GDM1 (cell line): ENCODE results near the gene DYSF.

Experiments used
- DNase-seq: peaks from one replicate; lab custom pipeline; 2025; lab: John Stamatoyannopoulos, UW

DYSF gene

DNA sequence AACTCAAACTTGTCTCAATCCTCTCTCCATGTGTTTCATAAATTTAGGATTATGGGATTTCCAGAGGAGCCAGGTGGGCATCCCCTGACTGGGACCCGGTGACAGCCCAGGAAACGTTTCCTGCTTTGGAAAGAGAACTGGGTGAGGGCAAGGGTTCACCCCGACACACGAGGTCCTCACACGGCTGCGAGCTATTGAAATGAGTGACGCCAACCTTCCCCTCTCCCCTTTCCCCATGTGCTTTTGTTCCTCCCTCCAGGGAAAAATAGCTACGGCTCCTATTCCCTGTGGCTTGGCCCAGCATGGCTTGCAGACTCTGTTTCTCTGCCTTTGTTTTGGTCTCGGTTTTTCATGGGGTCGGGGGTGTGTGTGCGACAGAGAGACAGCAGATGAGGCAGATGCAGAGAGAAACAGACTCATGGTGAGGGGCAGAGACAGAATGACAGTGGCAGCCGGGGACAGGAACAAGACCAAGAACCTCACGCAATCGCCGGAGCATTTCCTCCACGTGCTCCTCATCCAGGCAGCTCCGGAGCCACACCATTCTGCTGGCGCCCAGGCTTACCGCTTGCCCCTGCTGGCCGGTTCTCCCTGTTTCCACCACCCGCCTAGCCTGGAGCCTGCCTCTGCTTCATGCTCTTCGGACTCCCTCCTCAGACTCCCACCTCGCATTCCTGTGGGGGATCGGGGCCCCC is 238.5 kb downstream of the DYSF start:
- no peak for DNase-seq

DNA sequence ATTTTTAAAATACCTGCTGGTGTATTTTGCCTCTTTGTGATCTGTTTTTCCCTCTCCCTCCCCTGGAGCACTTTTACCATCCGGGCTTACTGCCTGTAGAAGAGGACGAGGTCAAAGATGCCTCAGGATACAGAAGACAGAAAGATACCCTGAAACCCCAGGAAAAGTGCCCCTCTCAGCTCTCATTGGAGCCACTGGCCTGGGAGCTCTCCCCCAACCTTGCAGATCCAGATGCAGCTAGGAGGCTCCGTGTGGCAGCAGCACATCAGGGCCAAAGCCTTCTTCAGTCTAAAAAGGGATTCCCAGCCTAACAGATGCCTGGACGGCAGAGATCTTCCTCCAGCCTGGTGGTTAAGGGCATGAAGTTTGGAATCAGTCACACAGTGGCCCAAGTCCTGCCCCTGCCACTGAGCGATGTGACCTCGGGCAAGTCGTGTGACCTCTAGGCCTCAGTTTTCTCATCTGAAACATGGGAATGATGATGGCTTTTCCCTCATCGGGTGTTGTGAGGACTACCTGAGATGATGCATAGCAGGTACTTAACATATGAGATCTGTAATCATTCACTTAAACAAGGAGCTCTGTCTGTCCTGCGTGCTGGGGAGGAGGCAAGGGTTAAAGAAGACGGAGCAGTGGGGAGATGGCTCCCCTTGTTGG is 239.4 kb downstream of the DYSF start:
- no peak for DNase-seq

DNA sequence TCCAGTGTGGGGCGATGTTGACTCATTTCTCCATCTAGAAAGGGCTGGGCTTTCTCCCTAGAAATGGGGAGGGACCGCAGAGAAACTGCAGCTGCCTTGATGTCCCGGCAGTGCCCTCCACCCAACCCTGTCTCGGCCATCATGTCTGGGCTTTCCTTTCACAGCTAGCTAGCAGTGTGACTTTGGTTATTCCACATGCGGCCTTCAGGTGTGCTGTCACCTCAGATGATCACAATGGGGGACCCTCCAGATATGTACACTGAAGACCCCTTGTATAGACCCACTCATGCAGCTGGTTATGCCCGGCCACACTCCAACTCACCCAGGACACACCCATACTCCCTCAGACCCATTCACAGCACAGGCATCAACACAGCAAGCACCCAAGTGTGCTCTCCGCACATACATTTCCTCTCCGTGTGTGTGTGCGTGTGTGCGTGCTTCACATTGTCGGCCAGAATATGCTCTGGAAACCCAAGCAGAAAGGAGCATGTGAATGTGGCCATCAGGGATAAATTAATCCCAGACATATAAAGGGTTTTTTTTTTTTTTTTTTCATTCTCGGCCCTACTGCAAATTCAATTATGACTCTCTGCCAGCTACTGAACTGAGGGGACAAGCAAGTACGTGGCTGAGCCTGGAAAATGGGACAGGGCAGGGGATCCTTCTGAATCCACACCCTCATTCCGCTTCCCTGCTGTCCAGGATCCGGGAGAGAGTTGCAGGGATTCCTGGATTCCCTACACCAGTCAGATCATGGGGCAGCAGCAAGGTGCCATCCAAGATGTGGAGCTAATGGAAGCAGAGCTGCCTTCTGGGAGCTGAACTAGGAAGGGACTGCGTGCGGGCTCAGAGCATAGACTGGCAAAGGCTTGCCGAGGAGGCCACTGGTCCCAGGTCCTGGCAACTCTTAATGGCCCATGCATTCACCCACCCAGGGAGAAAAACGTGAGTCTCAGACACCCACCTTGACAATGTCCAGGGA is 240.2 kb downstream of the DYSF start:
- no peak for DNase-seq

DNA sequence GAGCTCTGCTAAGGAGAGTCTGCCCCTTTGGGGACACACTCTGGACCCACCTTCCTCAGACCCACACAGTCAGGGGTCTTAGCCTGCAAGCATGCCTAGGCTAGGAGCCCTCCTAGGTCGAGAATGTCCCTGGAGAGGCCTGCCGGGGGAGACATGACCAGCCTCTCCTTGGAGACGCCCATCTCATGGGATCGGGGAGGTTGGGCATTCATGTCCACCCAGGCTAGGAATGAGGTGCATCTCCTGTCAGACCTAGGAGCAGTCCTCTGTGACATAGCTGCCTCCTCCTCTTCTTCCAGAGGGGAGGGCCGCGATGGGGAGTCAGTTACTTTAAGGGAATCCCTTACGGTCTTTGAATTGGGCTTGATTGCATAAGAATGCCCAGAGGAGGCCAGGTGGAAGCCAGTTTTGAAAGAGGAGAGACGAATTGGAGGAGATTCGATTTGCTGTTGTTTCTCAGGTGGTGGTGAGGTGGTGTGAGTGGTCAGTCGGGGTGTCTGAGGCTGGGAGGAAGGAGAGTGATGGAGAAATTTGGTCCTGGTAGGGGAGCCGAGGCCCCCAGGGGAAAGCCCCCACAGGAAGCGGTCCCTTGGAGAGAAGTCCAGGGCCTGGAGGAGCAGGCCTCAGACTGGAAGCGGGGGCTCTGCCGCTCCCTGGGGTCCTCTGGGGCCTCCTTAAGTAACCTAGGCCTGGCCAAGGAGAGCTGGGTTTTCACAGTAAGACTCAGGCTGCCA is 241.3 kb downstream of the DYSF start:
- no peak for DNase-seq

DNA sequence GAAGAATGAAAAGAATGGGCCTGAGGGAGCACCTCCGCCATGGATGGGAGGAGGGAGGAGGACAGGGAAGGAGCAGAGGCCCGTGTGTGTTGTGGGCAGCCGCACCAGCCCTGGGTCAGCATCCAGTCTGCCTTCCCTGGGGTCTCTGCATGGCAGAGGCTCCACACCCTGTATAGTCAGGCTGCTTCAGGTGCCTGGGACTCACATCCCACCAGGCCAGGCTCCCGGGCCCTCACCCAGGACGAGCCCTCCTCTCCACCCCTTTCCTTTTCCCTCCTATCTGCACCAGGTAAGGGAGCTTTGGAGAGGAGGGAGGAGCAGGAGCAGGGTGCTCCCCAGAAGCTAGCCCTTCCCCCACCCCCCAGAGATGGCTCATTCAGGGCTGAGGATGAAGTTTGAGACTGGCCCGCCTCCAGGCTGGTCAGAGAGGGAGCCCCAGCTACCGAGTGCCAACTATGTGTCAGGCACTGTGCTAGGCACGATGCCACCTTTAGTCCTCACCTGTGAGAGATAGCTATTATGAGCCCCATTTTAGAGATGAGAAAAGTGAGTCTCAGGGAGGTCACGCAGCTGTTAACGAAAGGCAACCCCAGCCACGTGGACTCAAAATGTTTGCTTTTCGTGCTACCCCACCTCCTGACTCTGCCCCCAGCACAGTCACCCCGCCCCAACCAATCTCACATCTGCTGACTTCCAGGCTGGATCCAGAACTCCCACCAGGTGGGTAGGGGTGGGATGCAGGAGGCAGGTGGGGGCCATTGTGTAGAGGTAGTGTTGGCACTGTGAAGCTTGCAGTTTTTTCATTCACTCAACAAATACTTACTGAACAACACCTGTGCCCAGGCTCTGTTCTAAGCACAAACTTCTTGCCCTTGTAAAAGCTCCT is 242.1 kb downstream of the DYSF start:
- no peak for DNase-seq

DNA sequence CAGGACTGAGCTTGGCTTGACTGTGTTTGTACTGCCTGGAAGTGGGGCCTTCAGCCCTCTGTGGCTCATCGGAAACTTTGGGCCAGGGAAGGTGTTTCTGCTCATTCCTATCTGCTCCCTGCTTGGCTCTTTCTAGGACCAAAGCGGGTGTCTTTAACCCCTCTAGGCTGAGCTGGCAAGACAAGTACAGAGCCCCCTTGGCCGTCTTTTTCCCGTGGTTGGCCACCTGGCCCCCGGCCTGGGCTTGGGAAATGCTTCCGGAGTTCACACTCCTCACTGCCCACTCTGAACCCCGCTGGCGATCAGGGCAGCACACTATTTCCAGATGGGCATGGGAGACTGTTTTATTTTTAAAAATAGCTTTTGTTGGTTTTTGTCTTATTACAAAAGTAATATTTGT is 243.0 kb downstream of the DYSF start:
- no peak for DNase-seq

DNA sequence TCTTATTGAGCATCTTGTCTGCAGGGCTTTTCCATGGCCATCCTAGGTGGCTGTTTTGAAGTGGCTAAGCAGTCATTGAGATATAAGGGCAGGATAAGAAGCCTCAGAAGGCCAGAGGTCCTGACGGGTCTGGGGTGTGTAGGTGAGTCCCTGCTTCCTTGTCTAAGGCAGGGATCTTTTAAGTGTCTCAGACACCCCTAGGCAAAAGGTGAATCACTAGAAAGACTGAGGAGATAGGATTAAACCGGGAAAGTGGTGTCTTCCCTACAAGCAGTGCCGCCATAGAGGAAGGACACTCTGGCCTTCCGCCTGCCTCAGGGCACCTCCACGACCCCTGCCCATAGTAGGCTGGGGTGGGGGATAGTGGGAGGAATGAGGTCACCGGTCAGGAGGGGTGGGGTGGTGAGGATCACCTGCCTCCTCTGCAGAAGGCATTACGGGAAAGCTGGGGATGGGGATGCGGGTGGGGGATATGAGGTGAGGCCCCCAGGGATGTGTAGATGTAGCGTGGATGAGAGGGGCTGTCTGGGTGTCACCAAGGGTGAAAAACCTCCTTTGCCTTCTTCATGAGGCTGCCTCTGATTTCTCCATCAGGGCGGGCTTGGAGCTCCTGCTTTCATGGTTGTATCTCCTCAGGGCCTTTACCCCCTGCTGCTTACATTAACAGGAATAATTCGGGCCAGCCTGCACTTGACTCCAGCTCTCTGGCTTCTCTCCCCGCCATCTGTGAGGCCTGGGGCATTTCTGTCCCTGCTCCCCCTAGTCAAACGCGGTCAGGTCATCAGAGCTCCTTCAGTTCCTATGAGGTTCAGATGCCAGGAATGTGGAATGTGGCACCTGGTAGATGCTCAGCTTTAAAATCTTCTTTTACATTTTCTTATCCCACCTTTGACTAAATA is 244.0 kb downstream of the DYSF start:
- no peak for DNase-seq

DNA sequence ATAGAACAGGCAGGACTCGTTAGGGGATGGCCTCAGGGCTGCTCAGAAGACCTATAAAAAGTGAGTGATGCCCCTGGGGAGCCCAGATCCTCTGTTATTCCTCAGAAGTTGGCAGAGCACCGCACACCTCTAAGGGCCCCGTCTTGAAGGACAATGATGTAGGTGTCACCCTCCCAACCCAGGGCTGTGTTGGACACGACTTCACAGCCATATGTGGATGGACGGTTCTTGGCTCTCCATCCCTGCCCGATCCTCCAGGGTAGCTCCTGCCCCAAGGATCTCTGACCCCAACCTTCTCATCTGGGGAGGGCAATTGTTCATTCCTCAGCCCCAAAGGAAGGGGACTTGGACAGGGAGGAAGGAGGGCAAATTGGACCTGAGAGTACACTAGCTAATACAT is 246.1 kb downstream of the DYSF start:
- no peak for DNase-seq

DNA sequence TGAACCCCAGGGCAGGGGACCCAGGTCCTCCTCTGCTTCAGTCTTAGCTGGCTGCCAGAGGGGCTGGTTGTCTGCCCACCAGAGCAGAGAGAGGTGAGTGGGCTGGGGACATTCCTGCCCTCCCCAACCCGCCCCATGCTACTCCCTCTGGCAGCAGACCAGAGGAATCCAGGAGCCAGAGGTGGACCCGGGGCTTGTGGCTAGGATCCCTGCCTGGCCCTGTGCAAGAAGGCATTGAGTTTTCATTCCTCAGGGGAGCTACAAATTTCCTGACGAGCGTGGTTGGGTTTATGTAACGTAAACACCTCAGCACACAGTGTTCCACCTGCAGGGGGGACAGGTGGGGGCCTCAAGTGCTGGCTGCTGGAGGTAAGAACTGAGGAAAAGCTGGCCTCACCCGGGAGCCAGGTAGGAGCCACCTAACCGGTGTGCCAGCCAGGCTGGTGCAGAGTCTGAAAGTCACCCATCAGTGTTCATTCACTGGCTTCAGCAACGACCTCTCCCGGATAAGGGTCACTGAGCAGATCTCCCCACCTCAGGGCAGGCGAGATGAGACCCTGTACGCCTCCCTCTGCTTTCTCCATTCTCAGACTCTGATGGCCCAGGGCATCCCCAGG is 246.8 kb downstream of the DYSF start:
- DNase-seq: no peak

DNA sequence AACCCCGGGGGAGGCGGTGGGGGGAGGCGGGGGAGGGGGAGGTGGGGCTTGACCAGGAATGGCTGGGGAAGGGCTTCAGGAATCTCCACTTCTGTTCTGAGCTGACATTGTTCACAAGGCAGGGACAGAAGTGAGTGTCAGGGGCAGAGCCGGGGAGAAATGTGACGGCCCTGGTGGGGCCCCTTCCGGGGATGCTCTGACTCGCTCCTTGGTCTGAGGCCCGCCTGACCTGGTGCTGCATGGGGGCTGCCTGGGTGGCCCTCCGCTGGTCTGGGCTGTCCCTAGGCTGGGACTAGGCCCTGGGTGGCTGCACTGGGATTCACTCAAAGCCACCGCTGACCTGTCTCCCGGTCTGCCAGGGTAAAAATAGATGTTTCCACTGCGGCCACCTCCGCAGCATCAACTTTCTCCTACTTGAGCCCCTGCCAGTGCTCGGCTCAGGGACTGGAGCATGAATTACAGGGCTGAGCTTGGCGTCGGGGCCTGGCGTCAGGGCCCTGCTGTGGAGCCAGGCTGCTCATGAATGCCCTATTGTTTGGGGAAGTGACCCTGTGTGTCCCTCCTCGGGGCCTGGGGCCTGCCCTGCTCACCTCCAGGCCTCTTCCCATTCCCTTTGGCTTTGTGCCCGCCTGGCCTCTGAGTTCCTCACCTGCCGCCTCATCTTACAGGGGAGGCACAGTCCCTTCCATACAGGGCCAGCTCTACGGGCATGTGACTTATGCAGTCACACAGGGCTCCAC is 247.5 kb downstream of the DYSF start:
- no peak for DNase-seq

DNA sequence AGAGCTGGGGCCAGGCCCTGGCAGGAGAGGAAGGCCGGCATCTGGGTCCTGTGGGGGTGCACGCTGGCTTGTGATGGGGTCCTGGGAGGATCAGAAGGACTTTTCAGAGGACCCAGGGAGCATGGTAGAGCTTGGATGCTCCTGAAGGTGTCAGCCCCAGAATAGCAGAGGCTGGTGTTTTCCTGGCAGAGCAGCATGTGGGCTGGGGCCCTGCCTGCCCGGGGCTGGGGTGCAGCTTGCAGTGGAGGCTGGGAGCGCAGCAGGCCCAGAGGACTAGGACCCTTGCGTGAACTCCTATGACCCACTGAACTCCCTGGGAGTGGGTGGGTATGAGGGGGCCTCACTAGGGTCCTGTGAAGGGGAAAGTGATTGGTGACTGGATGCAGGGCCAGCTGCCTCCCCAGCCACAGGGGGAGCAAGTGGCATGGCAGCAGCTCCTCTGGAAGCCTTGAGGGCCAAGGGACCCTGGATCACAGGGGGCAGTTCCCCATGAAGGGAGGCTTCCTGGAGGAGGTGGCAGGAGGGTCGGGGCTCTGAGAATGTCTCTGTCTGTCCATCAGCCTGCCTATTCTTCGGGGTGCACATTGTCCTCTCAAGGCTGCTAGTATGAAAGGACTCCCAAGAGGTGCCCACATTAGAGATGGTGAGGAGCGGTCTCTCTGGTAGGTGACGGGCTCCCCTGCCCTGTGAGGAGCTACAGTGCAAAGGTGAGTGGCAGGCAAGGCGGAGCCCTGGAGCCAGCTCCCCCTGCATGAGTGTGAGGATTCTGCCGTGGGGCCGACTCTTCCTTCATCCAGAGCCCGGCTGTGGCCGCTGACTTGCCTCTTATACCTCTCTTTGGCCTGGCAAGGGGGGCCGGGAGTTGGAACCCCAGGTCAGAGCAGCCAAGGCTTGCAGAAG is 249.0 kb downstream of the DYSF start:
- no peak for DNase-seq

DNA sequence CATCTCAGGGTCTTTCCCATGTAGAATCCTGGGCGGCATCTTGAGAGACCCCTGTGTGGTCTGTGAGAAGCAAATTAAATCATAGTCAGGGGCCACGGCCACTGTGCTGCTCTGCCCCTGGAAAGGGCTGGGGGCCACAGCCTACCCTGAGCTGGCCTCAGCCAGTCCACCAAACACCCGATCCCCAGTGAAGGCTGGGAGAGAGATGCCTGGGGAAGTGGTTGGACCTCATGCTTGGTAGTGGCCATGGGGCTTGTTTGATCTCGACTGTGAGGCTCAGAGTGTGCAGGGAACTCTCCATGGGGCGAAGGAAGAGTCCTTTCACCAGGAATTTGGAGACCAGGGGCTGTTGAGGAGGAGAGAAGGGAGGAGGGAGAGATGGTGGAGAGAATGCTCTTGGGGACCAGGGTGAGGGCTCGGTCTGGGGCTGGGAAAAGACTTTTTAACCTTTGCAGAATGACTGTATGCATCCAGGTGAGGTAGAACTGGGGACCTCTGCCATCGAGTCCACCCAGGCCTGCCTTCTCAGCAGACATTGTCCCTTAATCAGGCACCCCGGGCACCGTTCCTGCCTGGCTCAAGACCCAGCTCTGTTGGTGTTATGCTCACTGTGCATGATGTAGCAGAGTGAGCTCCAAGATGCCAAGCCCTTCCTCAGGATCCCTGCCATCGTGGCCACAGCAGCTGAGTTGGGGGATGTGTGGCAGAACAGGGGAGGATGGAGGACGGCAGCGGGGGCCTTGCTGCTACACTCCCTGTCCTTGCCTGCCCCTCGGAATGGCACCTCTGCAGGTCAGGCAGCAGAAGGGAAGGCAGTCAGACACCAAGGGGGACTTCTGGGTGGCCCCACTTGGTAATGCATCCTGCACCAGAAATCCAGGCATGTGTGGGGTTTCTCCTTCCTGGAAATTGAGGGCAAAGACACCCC is 249.9 kb downstream of the DYSF start:
- no peak for DNase-seq

DNA sequence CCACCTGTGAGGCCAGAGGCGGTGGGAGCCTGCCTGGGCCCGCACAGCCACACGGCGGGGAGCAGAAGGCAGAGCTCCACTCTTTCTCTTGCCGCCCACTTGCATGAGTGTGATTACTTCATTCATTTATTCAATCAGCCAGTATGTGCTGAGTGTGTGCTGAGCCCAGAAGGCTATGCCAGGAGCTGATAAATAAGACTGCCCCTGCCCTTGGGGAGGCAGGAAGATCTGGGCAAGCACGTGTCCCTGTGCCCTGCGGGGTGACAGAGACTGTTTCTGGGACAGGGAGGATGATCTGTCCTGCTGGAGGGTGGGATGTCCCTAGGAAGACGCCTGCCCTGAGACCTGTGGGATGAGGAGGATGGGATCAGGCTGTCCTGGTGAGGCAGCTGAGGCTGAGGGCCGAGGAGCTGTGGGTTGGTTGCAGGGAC is 250.8 kb downstream of the DYSF start:
- DNase-seq: no peak

DNA sequence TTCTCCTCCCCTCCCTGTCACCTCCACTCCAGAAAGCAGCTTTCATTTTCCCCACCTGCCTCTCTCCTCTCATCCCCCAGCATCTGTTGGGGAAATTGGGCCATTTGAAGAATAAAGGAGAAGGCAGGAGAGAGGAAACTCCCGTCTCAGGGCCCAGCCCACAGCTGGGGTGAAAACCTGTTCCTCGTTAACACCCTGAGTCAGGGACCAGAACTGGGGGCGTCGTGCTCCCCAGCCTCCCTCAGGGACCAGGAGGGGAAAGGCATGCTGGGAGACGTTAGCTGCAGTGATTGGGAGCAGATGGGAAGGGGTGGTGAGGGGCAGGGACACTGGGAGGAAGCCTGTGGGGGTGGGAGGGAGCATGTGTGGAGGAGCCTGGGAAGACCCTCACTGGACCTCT is 251.3 kb downstream of the DYSF start:
- no peak for DNase-seq

DNA sequence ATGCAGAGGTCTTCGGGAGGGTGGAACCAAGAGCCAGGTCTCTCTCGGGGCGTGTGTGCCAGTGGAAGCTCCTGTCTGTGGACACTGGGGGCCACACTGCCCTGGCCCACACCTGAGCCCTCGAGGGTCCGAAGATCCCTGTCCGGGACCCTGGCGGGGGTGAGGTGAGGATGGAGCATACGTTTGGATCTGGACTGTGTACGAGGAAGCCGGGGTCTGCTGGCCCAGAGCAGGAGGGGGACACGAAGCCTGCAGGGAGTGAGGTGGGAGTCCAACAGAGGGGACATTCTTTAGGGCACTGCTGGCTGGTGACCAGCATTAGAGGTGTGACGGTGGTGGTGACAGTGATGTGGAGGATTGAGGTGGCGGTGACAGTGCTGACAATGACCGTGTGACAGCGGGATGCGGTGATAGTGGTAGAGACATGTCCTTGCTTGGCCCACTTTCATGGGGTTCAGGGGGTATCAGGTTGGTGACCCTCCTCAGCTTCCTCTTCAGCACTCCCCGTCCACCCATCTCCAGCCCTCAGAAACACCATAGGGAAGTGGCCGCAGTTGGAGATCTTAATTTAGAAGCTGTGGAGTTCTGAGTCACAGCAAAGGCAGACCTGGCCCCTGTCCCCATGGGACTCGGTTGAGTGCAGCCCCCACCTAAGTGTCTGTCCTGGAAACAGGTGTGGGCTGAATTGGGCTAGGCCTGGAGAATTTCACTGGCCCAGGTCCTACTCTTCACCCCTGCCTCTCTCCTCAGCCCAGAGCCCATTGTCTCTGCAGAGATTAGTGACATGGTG is 252.0 kb downstream of the DYSF start:
- no peak for DNase-seq

DNA sequence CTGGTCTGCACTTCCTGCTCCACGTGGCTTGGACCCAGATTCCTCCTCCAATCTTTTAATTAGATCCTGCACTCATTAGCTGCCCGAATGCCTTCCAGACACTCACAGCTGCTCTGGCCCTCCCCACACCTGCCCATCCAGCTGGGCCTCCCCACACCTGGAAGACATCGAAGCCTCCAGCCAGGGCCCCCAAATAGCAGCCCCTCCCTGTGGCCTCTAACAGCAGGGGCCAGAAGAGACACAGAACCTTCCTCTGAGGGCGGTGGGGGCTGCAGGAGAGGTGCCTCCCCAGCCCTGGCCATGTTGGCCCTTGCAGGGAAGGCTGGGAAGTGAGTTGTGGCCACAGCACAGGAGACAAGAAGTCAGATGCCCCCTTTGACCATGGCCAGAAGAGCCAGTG is 252.8 kb downstream of the DYSF start:
- DNase-seq: no peak
